Measurements from ENCODE around the gene MEIS1. TPM values are rescaled to one million over a fixed set of nuclear protein-coding genes. Genes with fewer than 3 reads are reported as not detected.

MEIS1 gene
- total RNA-seq, 1 experiment from 2014 or later, result 4.4 TPM

GRCh38 chr2:66559672-66560071 is 124.7 kb downstream of the MEIS1 start:
- ChIA-PET POLR2A (interaction anchor here (0.6 to 1.3 kb wide), 5 partner anchors 18 to 1636 kb away, joined by 3 to 5 read pairs (median 3); partner anchors contain the start of gene MEIS1), CTCF (interaction anchor here (1.3 kb wide), 1 partner anchor 15 kb away, joined by 3 read pairs; no protein-coding TSS in a partner anchor)
- Mint-ChIP-seq H3K9me3 (ENCODE audit: unreplicated experiment) (no peaks in the 10 kb centered on the region), H3K27me3 (ENCODE audit: insufficient read depth, unreplicated experiment) (no peaks in the 10 kb centered on the region), H3K27ac (ENCODE audit: low read depth, unreplicated experiment) (no peak overlapping the region), H3K4me1 (ENCODE audit: insufficient read depth, unreplicated experiment) (no peaks in the 10 kb centered on the region), H3K4me3 (ENCODE audit: unreplicated experiment) (no peak overlapping the region), H3K36me3 (ENCODE audit: insufficient read depth, unreplicated experiment) (peaks cover 18% of the 10 kb centered on the region)
- peak; percentile 24 for DNase-seq (ENCODE audit: unreplicated experiment)
- TF ChIP-seq CTCF (IDR thresholded peaks at IDR 0.05; ENCODE audit: unreplicated experiment), result no peak
- intact Hi-C loops (cut with micrococcal nuclease), result no loop called here
- no TSS peak for BruUV-seq (replicated peaks)

- Mint-ChIP-seq H3K27me3 (ENCODE audit: insufficient read depth, unreplicated experiment) (no peaks in the 10 kb centered on the region), H3K36me3 (ENCODE audit: insufficient read depth, unreplicated experiment) (peaks cover 18% of the 10 kb centered on the region), H3K9me3 (ENCODE audit: unreplicated experiment) (no peaks in the 10 kb centered on the region), H3K4me1 (ENCODE audit: insufficient read depth, unreplicated experiment) (no peaks in the 10 kb centered on the region), H3K27ac (ENCODE audit: low read depth, unreplicated experiment) (no peak overlapping the region), H3K4me3 (ENCODE audit: unreplicated experiment) (no peak overlapping the region)
- no peak for DNase-seq (ENCODE audit: unreplicated experiment)
- ChIA-PET CTCF (interaction anchor here (1.3 kb wide), 1 partner anchor 14 kb away, joined by 3 read pairs; no protein-coding TSS in a partner anchor), POLR2A (interaction anchor here (0.8 kb wide), 1 partner anchor 8 kb away, joined by 3 read pairs; no protein-coding TSS in a partner anchor)
- no TSS peak for BruUV-seq (replicated peaks)
- TF ChIP-seq CTCF (IDR thresholded peaks at IDR 0.05; ENCODE audit: unreplicated experiment), result no peak
- intact Hi-C loops (cut with micrococcal nuclease), result no loop called here
Measured at GRCh38 chr2:66560683-66561082, 125.8 kb downstream of the MEIS1 start.

- DNase-seq (ENCODE audit: unreplicated experiment), result no peak
- Mint-ChIP-seq H3K27ac (ENCODE audit: low read depth, unreplicated experiment) (no peak overlapping the region), H3K36me3 (ENCODE audit: insufficient read depth, unreplicated experiment) (peaks cover 21% of the 10 kb centered on the region), H3K4me3 (ENCODE audit: unreplicated experiment) (no peak overlapping the region), H3K4me1 (ENCODE audit: insufficient read depth, unreplicated experiment) (no peaks in the 10 kb centered on the region), H3K27me3 (ENCODE audit: insufficient read depth, unreplicated experiment) (no peaks in the 10 kb centered on the region), H3K9me3 (ENCODE audit: unreplicated experiment) (no peaks in the 10 kb centered on the region)
- no TSS peak for BruUV-seq (replicated peaks)
- no peak for TF ChIP-seq CTCF (IDR thresholded peaks at IDR 0.05; ENCODE audit: unreplicated experiment)
- ChIA-PET CTCF (interaction anchor here (0.9 kb wide), 1 partner anchor 47 kb away, joined by 4 read pairs; no protein-coding TSS in a partner anchor), POLR2A (interaction anchor here (0.6 kb wide), 1 partner anchor 577 kb away, joined by 3 read pairs; no protein-coding TSS in a partner anchor)
- intact Hi-C loops (cut with micrococcal nuclease), result no loop called here
Measured at GRCh38 chr2:66561645-66562303, 126.8 kb downstream of the MEIS1 start.

- Mint-ChIP-seq H3K4me1 (ENCODE audit: insufficient read depth, unreplicated experiment) (no peaks in the 10 kb centered on the region), H3K27me3 (ENCODE audit: insufficient read depth, unreplicated experiment) (no peaks in the 10 kb centered on the region), H3K4me3 (ENCODE audit: unreplicated experiment) (no peak overlapping the region), H3K36me3 (ENCODE audit: insufficient read depth, unreplicated experiment) (peaks cover 23% of the 10 kb centered on the region), H3K9me3 (ENCODE audit: unreplicated experiment) (no peaks in the 10 kb centered on the region), H3K27ac (ENCODE audit: low read depth, unreplicated experiment) (no peak overlapping the region)
- ChIA-PET CTCF (no interaction called here), POLR2A (no interaction called here)
- no peak for DNase-seq (ENCODE audit: unreplicated experiment)
- no TSS peak for BruUV-seq (replicated peaks)
- intact Hi-C loops (cut with micrococcal nuclease), result no loop called here
- TF ChIP-seq CTCF (IDR thresholded peaks at IDR 0.05; ENCODE audit: unreplicated experiment), result no peak
Measured at GRCh38 chr2:66562304-66562685, 127.4 kb downstream of the MEIS1 start.
